Activated T-cell treated with anti-CD3 and anti-CD28 coated beads for 1 hour (primary cell): Measurements from ENCODE around the gene TRIOBP.
"Not testable (repeated sequence)": the region's sequence is repeated elsewhere in the genome, so short reads cannot be mapped to it uniquely, and the experiment has no call there.

ENCODE experiments used
- DNase-seq: peaks from one replicate; pipeline ENCODE4 v3.0.0-alpha.2; 2020; ENCODE audit warnings: low read depth

Gene TRIOBP

GRCh38 chr22:37775785-37776638 lies 79.2 kb downstream of the TRIOBP start:
- DNase-seq: no peak

- no peak for DNase-seq
Measured at GRCh38 chr22:37776639-37777005, 79.8 kb downstream of the TRIOBP start.

- no peak for DNase-seq
Measured at GRCh38 chr22:37777122-37777687, 80.4 kb downstream of the TRIOBP start.

GRCh38 chr22:37778370-37779009 lies 81.6 kb downstream of the TRIOBP start:
- DNase-seq: no peak

- DNase-seq: no peak
Measured at GRCh38 chr22:37781434-37782059, 84.7 kb downstream of the TRIOBP start.

- DNase-seq: no peak
Measured at GRCh38 chr22:37782340-37783168, 85.7 kb downstream of the TRIOBP start.

- DNase-seq: no peak
Measured at GRCh38 chr22:37784829-37785495, 88.1 kb downstream of the TRIOBP start.

GRCh38 chr22:37790234-37790633 lies 93.4 kb downstream of the TRIOBP start:
- DNase-seq: no peak

- DNase-seq: no peak
Measured at GRCh38 chr22:37792494-37792893, 95.6 kb downstream of the TRIOBP start.

GRCh38 chr22:37794376-37794775 lies 97.5 kb downstream of the TRIOBP start:
- no peak for DNase-seq

GRCh38 chr22:37796079-37796478 lies 99.2 kb downstream of the TRIOBP start:
- no peak for DNase-seq

GRCh38 chr22:37797259-37797658 lies 100.4 kb downstream of the TRIOBP start:
- DNase-seq: not testable (repeated sequence)

- DNase-seq: no peak
Measured at GRCh38 chr22:37797874-37798500, 101.1 kb downstream of the TRIOBP start.

GRCh38 chr22:37799979-37800378 lies 103.1 kb downstream of the TRIOBP start:
- DNase-seq: not testable (repeated sequence)

- DNase-seq: no peak
Measured at GRCh38 chr22:37801946-37802309, 105.1 kb downstream of the TRIOBP start.

GRCh38 chr22:37802310-37803194 lies 105.7 kb downstream of the TRIOBP start:
- no peak for DNase-seq

GRCh38 chr22:37803195-37803638 lies 106.4 kb downstream of the TRIOBP start:
- DNase-seq: no peak

GRCh38 chr22:37803639-37804351 lies 106.9 kb downstream of the TRIOBP start:
- DNase-seq: no peak

- no peak for DNase-seq
Measured at GRCh38 chr22:37804352-37804880, 107.6 kb downstream of the TRIOBP start.
